SK-N-SH treated with all-trans-retinoic acid at 6 μM for 48 hours (cell line): Measurements from ENCODE around the gene SCAF8.

ENCODE experiments used
- ARNTL ChIP-seq: fragments of 450-650 bp; formaldehyde crosslinking; IDR thresholded peaks from 2 replicates; pipeline ENCODE4 v1.5.0; 2020; ENCODE audit warnings: low read depth, mild to moderate bottlenecking, moderate library complexity, borderline replicate concordance
- GLIS3 ChIP-seq: fragments of 250-450 bp; sonication (Bioruptor Pico); IDR thresholded peaks from 2 replicates; pipeline ENCODE4 v1.5.0; 2020; ENCODE audit warnings: mild to moderate bottlenecking, moderate library complexity
- ISL1 ChIP-seq: fragments of 250-450 bp; sonication (Bioruptor Pico); IDR thresholded peaks from 2 replicates; pipeline ENCODE4 v2.1.2; 2022; ENCODE audit warnings: mild to moderate bottlenecking, moderate library complexity
- PATZ1 ChIP-seq: fragments of 250-450 bp; sonication (Bioruptor Pico); IDR thresholded peaks from 2 replicates; pipeline ENCODE4 v1.8.0; 2020; ENCODE audit warnings: mild to moderate bottlenecking, moderate library complexity, borderline replicate concordance
- SNAI2 ChIP-seq: fragments of 250-450 bp; sonication (Bioruptor Pico); IDR thresholded peaks from 2 replicates; pipeline ENCODE4 v1.5.0; 2020; ENCODE audit warnings: mild to moderate bottlenecking, moderate library complexity
- TSHZ2 ChIP-seq: fragments of 250-450 bp; sonication (Bioruptor Pico); IDR thresholded peaks from 2 replicates; pipeline ENCODE4 v1.5.0; 2020; ENCODE audit warnings: mild to moderate bottlenecking, moderate library complexity
- ZC3H10 ChIP-seq: fragments of 250-450 bp; sonication (Bioruptor Pico); IDR thresholded peaks from 2 replicates; pipeline ENCODE4 v1.5.1; 2021; ENCODE audit warnings: mild to moderate bottlenecking, moderate library complexity
- ZNF8 ChIP-seq: fragments of 450-650 bp; formaldehyde crosslinking; IDR thresholded peaks from 2 replicates; pipeline ENCODE4 v1.5.0; 2020; ENCODE audit warnings: mild to moderate bottlenecking, moderate library complexity

- TF ChIP-seq ZNF8 (CRISPR knock-in tag) (no peak), PATZ1 (CRISPR knock-in tag) (no peak), ZC3H10 (CRISPR knock-in tag) (no peak), ISL1 (CRISPR knock-in tag) (no peak), ARNTL (no peak), GLIS3 (CRISPR knock-in tag) (no peak), SNAI2 (no peak), TSHZ2 (CRISPR knock-in tag) (no peak)
Measured at GRCh38 chr6:154841109-154841508, 107.9 kb downstream of the SCAF8 start.
